ENCODE data around the gene ZNF444. TPM values are rescaled to one million over a fixed set of nuclear protein-coding genes. Genes with fewer than 3 reads are reported as not detected.
"Not testable (repeated sequence)": the region's sequence is repeated elsewhere in the genome, so short reads cannot be mapped to it uniquely, and the experiment has no call there.

The ZNF444 gene
- total and polyA plus RNA-seq, 9 donors, result 7.3 to 48.2 (median 35.2) TPM

DNA sequence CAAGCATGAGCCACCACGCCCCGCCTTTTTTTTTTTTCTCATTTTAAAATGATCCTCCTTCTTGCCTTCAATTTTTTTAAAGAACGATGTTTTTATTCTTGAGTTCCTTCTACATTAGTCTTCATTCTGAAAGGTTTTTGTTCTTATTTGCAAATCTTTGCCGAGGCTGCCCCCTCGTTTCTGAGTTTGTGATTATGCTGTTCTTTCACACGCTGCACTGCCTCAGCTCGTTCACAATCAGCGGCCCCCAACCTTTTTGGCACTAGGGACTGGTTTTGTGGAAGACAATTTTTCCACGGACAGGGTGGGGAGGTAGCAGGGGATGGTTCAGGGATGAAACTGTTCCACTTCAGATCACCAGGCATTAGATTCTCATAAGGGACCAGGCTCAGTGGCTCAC is 46.6 kb upstream of the ZNF444 start:
- H3K4me1 ChIP-seq (ENCODE audit: insufficient read depth), result no peaks in the 10 kb centered on the region
- WGBS, 3 donors, result 82 to 91% (median 85%) methylated on average over 9 of the region's 9 CpGs
- H3K9me3 ChIP-seq, result no peaks in the 10 kb centered on the region
- H3K4me3 ChIP-seq, result no peak overlapping the region
- DNase-seq, result no peak
- H3K36me3 ChIP-seq, result no peaks in the 10 kb centered on the region
- H3K27me3 ChIP-seq, result no peaks in the 10 kb centered on the region
- TF ChIP-seq, protein P1, sequence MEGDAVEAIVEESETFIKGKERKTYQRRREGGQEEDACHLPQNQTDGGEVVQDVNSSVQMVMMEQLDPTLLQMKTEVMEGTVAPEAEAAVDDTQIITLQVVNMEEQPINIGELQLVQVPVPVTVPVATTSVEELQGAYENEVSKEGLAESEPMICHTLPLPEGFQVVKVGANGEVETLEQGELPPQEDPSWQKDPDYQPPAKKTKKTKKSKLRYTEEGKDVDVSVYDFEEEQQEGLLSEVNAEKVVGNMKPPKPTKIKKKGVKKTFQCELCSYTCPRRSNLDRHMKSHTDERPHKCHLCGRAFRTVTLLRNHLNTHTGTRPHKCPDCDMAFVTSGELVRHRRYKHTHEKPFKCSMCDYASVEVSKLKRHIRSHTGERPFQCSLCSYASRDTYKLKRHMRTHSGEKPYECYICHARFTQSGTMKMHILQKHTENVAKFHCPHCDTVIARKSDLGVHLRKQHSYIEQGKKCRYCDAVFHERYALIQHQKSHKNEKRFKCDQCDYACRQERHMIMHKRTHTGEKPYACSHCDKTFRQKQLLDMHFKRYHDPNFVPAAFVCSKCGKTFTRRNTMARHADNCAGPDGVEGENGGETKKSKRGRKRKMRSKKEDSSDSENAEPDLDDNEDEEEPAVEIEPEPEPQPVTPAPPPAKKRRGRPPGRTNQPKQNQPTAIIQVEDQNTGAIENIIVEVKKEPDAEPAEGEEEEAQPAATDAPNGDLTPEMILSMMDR (IDR thresholded peaks at IDR 0.05), result no peak
- no peak for TF ChIP-seq POLR2A (IDR thresholded peaks at IDR 0.05)
- TF ChIP-seq EP300 (IDR thresholded peaks at IDR 0.05), result no peak
- intact Hi-C loops (cut with DNase I), result no loop called here
- no peak overlapping the region for H3K27ac ChIP-seq

DNA sequence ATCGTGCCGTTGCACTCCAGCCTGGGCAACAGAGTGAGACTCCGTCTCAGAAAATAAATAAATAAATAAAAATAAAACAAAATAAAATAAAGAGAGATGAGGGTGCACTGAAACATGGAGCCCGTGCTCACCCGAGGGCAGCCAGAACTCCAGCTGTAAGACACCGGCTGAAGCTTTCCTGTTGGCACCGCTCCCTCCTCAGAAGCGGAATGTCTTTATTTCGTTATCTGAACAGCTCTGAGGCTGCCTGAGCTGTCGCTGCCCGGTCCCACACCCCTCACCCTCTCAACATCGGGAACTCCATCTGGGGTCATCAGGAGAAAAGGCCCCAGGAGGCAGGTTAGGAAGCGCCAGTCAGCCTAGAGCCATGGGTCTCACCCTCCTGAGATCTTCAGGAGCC is 44.4 kb upstream of the ZNF444 start:
- Histone ChIP-seq H3K36me3 (no peaks in the 10 kb centered on the region), H3K4me3 (no peak overlapping the region), H3K27ac (no peak overlapping the region), H3K9me3 (no peaks in the 10 kb centered on the region), H3K27me3 (no peaks in the 10 kb centered on the region), H3K4me1 (ENCODE audit: insufficient read depth) (no peaks in the 10 kb centered on the region)
- DNase-seq, result no peak
- no peak for TF ChIP-seq POLR2A (IDR thresholded peaks at IDR 0.05)
- TF ChIP-seq, protein P1 (IDR thresholded peaks at IDR 0.05), result no peak
- no peak for TF ChIP-seq EP300 (IDR thresholded peaks at IDR 0.05)
- 57 to 76% (median 64%) methylated on average over 13 of the region's 13 CpGs for WGBS, 3 donors
- intact Hi-C loops (cut with DNase I), result no loop called here

DNA sequence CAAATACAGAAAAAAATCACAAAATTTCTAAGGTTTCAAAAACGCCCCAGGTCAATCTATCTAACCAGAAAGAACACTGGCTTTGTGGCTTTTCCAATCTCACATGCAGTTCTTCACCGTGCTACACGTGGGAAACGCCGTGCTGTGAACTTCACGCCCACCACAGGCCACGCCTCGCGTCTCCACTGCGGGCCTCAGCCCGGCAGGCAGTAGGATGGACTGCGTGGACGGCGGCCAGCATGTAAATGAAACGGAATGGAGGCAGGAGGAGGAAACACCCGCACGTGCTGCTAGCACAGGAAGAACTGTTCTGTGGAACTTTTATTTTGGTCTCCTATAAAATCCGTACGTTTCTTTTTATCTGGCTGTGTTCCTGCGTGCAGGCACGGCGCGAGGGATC is 43.8 kb upstream of the ZNF444 start:
- DNase-seq, result peak in 1 of 5 donors; percentile 20
- no peak overlapping the region for H3K27ac ChIP-seq
- H3K9me3 ChIP-seq, result no peaks in the 10 kb centered on the region
- 69 to 86% (median 83%) methylated on average over 23 of the region's 23 CpGs for WGBS, 3 donors
- H3K4me1 ChIP-seq (ENCODE audit: insufficient read depth), result no peaks in the 10 kb centered on the region
- no peak overlapping the region for H3K4me3 ChIP-seq
- H3K36me3 ChIP-seq, result no peaks in the 10 kb centered on the region
- H3K27me3 ChIP-seq, result no peaks in the 10 kb centered on the region
- TF ChIP-seq, protein P1 (IDR thresholded peaks at IDR 0.05), result no peak
- no peak for TF ChIP-seq EP300 (IDR thresholded peaks at IDR 0.05)
- intact Hi-C loops (cut with DNase I), result no loop called here

DNA sequence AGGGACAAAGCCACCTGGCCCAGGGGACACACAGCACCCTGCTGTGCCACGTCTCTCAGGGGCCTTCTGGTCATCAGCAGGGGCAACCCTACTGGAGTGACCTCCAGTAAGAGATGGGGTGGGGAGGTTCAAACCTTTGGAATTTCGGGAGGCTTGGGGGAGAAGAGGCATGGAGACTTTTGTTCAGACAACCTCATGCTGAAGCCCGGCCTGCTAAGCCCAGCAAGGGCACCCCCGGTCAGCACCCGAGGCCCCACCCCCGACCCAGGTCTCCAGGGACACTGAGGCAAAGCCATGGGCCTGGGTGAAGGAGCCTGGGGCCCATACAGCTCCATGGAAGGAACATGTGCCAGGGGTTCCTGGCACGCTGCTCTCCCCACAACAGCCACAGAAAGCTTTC is 43.3 kb upstream of the ZNF444 start:
- intact Hi-C loops (cut with DNase I), result no loop called here
- no peaks in the 10 kb centered on the region for H3K27me3 ChIP-seq
- no peak for DNase-seq
- no peaks in the 10 kb centered on the region for H3K36me3 ChIP-seq
- no peaks in the 10 kb centered on the region for H3K9me3 ChIP-seq
- no peak overlapping the region for H3K4me3 ChIP-seq
- WGBS, 3 donors, result 89 to 93% (median 92%) methylated on average over 7 of the region's 7 CpGs
- H3K4me1 ChIP-seq (ENCODE audit: insufficient read depth), result no peaks in the 10 kb centered on the region
- no peak for TF ChIP-seq EP300 (IDR thresholded peaks at IDR 0.05)
- no peak for TF ChIP-seq POLR2A (IDR thresholded peaks at IDR 0.05)
- TF ChIP-seq, protein P1 (IDR thresholded peaks at IDR 0.05), result no peak
- no peak overlapping the region for H3K27ac ChIP-seq

DNA sequence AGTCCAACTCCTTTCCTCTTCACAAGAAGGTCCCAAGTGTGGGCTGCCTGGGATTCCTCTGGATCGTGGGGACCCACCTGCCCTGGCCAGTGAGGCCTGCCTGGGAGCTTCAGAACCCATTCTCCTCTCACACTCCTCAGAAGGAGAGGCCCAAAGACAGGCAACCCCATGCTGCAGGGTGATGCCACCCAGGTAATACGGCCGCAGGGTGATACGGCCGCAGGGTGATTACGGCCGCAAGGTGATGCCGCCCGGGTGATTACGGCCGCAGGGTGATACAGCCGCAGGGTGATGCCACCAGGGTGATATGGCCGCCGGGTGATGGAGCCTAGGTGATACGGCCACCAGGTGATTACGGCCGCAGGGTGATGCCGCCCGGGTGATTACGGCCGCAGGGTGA is 42.9 kb upstream of the ZNF444 start:
- 93 to 98% (median 96%) methylated on average over 20 to 21 of the region's 21 CpGs for WGBS, 3 donors
- H3K4me3 ChIP-seq; intact Hi-C loops (cut with DNase I); H3K4me1 ChIP-seq (ENCODE audit: insufficient read depth); H3K27ac ChIP-seq; DNase-seq; H3K36me3 ChIP-seq; H3K27me3 ChIP-seq; H3K9me3 ChIP-seq: not testable (repeated sequence)
